Measurements from ENCODE around the gene UBE2S.

The UBE2S gene

GRCh38 chr19:55447421-55448174, 40.0 kb upstream of the UBE2S start (continued):
- TF ChIP-seq AEBP2 (tag by site-specific recombination; IDR thresholded peaks at IDR 0.05; ENCODE audit: borderline replicate concordance) (no peak), ZNF624 (tag by site-specific recombination; IDR thresholded peaks at IDR 0.05) (no peak), ZNF248 (tag by site-specific recombination; IDR thresholded peaks at IDR 0.05) (no peak), KLF10 (tag by site-specific recombination; IDR thresholded peaks at IDR 0.05) (no peak), ZSCAN23 (tag by site-specific recombination; IDR thresholded peaks at IDR 0.05) (no peak), ZNF670 (tag by site-specific recombination; IDR thresholded peaks at IDR 0.05; ENCODE audit: low read depth) (no peak), ZNF202 (tag by site-specific recombination; IDR thresholded peaks at IDR 0.05; ENCODE audit: borderline replicate concordance) (no peak), ZNF629 (tag by site-specific recombination; IDR thresholded peaks at IDR 0.05) (0 out of 2 replicates have a peak, but pooled peaks have one; percentile 33), ZNF560 (tag by site-specific recombination; IDR thresholded peaks at IDR 0.05; ENCODE audit: borderline replicate concordance) (no peak), ZNF24 (tag by site-specific recombination; IDR thresholded peaks at IDR 0.05) (no peak), ZNF747 (tag by site-specific recombination; IDR thresholded peaks at IDR 0.05) (no peak), ZFP3 (tag by site-specific recombination; IDR thresholded peaks at IDR 0.05; ENCODE audit: low read depth) (no peak), ZNF311 (tag by site-specific recombination; IDR thresholded peaks at IDR 0.05; ENCODE audit: borderline replicate concordance) (no peak), ZNF37A (tag by site-specific recombination; IDR thresholded peaks at IDR 0.05) (no peak), ZBTB44 (tag by site-specific recombination; IDR thresholded peaks at IDR 0.05) (no peak), ZNF354C (tag by site-specific recombination; IDR thresholded peaks at IDR 0.05; ENCODE audit: borderline replicate concordance, low read depth) (no peak), ZNF146 (tag by site-specific recombination; IDR thresholded peaks at IDR 0.05) (no peak), ZNF514 (tag by site-specific recombination; IDR thresholded peaks at IDR 0.05) (no peak), ZNF2 (tag by site-specific recombination; IDR thresholded peaks at IDR 0.05) (no peak), HOXC10 (CRISPR knock-in tag; IDR thresholded peaks at IDR 0.05) (0 out of 2 replicates have a peak, but pooled peaks have one; percentile 26), ELK4 (IDR thresholded peaks at IDR 0.05; ENCODE audit: borderline replicate concordance, low read depth, low read length) (no peak), ZNF362 (tag by site-specific recombination; IDR thresholded peaks at IDR 0.05) (no peak), TSHZ1 (tag by site-specific recombination; IDR thresholded peaks at IDR 0.05; ENCODE audit: borderline replicate concordance) (no peak), ZNF645 (tag by site-specific recombination; IDR thresholded peaks at IDR 0.05) (no peak), BCL6B (tag by site-specific recombination; IDR thresholded peaks at IDR 0.05) (no peak), EGR2 (tag by site-specific recombination; IDR thresholded peaks at IDR 0.05; ENCODE audit: low read depth) (no peak), ZNF366 (tag by site-specific recombination; conservative IDR thresholded peaks at IDR 0.05) (no peak), ZNF785 (tag by site-specific recombination; IDR thresholded peaks at IDR 0.05) (peak; percentile 23; the same call in 1 of the 2 replicates), ZNF211 (tag by site-specific recombination; IDR thresholded peaks at IDR 0.05; ENCODE audit: low read depth) (no peak)

Measured in HEK293 (cell line).